HL-60 (cell line): ENCODE data around the gene CMTM8.

Experiments
- DNase-seq, 2 experiments: peaks; one replicate each; pipeline ENCODE4 v3.0.0-alpha.2; 2010 to 2020; ENCODE audit warnings: low read depth in 1 of 2, low spot score in 1 of 2
- H3K27ac ChIP-seq: fragments of 250-450 bp; sonication (Bioruptor Pico); replicated peaks from 2 replicates; pipeline ENCODE4 v1.5.1; 2020; ENCODE audit warnings: mild to moderate bottlenecking, moderate library complexity
- H3K27me3 ChIP-seq: fragments of 250-450 bp; sonication (Bioruptor Pico); 2 replicates; pipeline ENCODE4 v1.5.1; 2021; ENCODE audit warnings: mild to moderate bottlenecking, moderate library complexity; ENCODE audit not compliant: insufficient read depth, poor library complexity, severe bottlenecking
- H3K4me3 ChIP-seq: replicated peaks from 2 replicates; pipeline ENCODE4 v1.5.1; 2011; ENCODE audit warnings: mild to moderate bottlenecking, control low read depth, low read length; ENCODE audit not compliant: insufficient read depth
- GABPA ChIP-seq: IDR thresholded peaks from 2 replicates; pipeline ENCODE4 v1.6.1; 2012; ENCODE audit warnings: low read depth
- POLR2AphosphoS5 ChIP-seq: IDR thresholded peaks from 2 replicates; pipeline ENCODE4 v1.6.1; 2012; ENCODE audit warnings: low read depth
- SPI1 ChIP-seq: IDR thresholded peaks from 2 replicates; pipeline ENCODE4 v1.6.1; 2012; ENCODE audit warnings: low read depth, mild to moderate bottlenecking, borderline replicate concordance
- TF ChIP-seq, protein P1 (sequence below): IDR thresholded peaks from one replicate; pipeline ENCODE4 v1.5.1; 2011; ENCODE audit warnings: low read length, control low read depth, inconsistent platforms; ENCODE audit not compliant: insufficient read depth
- TF ChIP-seq, protein P2 (sequence below): IDR thresholded peaks from 2 replicates; pipeline ENCODE4 v1.6.1; 2012; ENCODE audit warnings: low read depth; ENCODE audit not compliant: insufficient replicate concordance

The CMTM8 gene

DNA sequence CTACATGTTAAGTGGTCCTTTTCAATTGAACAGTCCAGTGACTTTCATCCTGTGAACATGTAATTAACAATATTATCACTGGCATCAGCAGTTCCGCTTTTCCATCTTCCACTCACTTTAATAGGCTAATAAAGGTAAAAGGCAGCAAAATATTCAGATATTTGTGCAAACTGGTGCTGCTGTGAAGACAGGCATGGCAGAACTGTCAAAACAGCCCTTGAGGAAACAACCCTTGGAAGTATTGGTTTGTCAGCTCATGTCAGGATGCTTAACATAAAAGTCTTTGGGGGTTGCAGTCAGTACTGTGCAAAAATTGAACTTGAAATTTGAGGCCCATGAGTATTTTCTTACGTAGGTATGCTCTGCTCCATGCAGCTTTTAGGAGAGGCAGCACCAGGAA, 81.1 kb downstream of the CMTM8 start:
- TF ChIP-seq POLR2AphosphoS5 = no peak
- TF ChIP-seq, protein P1, sequence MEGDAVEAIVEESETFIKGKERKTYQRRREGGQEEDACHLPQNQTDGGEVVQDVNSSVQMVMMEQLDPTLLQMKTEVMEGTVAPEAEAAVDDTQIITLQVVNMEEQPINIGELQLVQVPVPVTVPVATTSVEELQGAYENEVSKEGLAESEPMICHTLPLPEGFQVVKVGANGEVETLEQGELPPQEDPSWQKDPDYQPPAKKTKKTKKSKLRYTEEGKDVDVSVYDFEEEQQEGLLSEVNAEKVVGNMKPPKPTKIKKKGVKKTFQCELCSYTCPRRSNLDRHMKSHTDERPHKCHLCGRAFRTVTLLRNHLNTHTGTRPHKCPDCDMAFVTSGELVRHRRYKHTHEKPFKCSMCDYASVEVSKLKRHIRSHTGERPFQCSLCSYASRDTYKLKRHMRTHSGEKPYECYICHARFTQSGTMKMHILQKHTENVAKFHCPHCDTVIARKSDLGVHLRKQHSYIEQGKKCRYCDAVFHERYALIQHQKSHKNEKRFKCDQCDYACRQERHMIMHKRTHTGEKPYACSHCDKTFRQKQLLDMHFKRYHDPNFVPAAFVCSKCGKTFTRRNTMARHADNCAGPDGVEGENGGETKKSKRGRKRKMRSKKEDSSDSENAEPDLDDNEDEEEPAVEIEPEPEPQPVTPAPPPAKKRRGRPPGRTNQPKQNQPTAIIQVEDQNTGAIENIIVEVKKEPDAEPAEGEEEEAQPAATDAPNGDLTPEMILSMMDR = no peak
- H3K27me3 ChIP-seq = peaks cover 3% of the 10 kb centered on the region

DNA sequence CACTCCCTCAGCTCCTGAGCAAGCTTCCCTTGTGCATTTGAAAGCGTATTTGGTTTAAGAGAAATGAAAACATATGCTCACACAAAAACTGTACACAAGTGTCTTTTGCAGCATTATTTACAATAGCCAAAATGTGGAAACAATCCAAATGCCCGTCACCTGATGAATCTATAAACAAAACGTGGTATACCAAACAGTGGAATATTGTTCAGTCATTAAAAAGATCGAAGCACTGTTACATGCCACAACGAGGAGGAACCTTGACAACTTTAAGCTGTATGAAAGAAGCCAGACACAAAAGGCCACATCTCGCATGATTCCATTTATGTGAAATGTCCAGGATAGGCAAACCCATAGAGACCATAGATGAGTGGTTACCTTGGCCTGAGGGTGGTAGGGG, 81.6 kb downstream of the CMTM8 start:
- no peak for DNase-seq
- Histone ChIP-seq H3K27me3 (peaks cover 3% of the 10 kb centered on the region), H3K4me3 (no peak overlapping the region), H3K27ac (no peak overlapping the region)
- TF ChIP-seq GABPA (no peak), SPI1 (no peak), POLR2AphosphoS5 (no peak)
- TF ChIP-seq, protein P1 = no peak
- TF ChIP-seq, protein P2, sequence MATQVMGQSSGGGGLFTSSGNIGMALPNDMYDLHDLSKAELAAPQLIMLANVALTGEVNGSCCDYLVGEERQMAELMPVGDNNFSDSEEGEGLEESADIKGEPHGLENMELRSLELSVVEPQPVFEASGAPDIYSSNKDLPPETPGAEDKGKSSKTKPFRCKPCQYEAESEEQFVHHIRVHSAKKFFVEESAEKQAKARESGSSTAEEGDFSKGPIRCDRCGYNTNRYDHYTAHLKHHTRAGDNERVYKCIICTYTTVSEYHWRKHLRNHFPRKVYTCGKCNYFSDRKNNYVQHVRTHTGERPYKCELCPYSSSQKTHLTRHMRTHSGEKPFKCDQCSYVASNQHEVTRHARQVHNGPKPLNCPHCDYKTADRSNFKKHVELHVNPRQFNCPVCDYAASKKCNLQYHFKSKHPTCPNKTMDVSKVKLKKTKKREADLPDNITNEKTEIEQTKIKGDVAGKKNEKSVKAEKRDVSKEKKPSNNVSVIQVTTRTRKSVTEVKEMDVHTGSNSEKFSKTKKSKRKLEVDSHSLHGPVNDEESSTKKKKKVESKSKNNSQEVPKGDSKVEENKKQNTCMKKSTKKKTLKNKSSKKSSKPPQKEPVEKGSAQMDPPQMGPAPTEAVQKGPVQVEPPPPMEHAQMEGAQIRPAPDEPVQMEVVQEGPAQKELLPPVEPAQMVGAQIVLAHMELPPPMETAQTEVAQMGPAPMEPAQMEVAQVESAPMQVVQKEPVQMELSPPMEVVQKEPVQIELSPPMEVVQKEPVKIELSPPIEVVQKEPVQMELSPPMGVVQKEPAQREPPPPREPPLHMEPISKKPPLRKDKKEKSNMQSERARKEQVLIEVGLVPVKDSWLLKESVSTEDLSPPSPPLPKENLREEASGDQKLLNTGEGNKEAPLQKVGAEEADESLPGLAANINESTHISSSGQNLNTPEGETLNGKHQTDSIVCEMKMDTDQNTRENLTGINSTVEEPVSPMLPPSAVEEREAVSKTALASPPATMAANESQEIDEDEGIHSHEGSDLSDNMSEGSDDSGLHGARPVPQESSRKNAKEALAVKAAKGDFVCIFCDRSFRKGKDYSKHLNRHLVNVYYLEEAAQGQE = no peak

More for the DNA sequence above, 81.1 kb downstream of the CMTM8 start:
- Histone ChIP-seq H3K27ac (no peak overlapping the region), H3K4me3 (no peak overlapping the region)
- no peak for DNase-seq

DNA sequence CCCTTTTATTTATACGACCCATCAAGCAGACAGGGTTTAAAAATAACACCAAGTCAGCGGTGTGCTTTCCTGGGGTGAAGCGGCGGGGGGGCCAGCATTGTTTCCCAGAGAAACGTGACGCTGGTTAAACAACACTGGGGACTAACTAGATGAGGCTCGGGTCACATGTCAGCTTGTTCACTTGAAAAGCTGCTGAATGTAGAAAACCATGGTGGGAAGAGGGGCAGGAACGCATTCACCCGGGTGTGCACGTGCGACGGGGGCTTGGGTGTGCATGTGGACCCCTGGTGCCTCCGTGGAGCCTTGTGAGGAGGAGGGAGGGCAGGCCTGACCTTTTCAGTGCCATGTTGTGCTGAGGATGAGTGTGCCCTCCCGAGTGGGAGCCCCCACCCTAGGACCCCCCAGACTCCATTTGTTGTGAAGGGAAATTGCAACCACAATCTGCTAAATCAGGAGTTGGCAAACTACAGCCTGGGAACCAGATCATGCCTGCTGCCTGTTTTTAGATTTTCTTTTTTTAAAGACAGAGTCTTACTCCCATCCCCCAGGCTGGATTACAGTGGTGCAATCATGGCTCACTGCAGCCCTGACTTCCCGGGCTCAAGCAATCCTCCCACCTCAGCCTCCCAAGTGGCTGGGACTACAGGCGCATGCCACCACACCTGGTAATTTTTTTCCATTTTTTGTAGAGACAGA, 82.8 kb downstream of the CMTM8 start:
- H3K27me3 ChIP-seq = peaks cover 3% of the 10 kb centered on the region
- no peak overlapping the region for H3K4me3 ChIP-seq
- TF ChIP-seq SPI1 = no peak
- no peak for TF ChIP-seq POLR2AphosphoS5
- TF ChIP-seq GABPA = no peak
- TF ChIP-seq, protein P2 = no peak
- TF ChIP-seq, protein P1 = no peak
- no peak for DNase-seq
- H3K27ac ChIP-seq = no peak overlapping the region

DNA sequence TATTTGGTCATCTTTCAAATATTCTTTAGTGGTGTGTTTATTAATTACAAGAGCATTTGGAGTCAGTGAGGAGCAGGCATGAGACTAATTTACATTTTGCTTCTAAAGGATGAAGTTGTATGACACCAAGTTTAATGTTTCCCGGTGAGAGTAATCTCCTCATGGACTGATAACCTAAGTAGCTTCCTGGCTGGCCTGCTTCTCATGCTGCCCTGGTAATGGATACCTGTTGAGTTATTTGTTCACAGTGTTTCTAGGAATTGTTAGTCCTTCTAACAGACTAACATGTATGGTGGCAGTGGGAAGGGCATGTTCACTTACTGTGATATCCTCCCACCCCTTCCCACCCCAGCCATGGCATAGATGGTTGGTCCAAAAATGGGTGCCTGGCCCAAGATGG, 83.8 kb downstream of the CMTM8 start:
- Histone ChIP-seq H3K27me3 (peaks cover under 1% of the 10 kb centered on the region), H3K4me3 (no peak overlapping the region), H3K27ac (no peak overlapping the region)
- TF ChIP-seq SPI1 = no peak
- TF ChIP-seq, protein P1 = no peak
- no peak for TF ChIP-seq GABPA
- TF ChIP-seq, protein P2 = no peak
- no peak for TF ChIP-seq POLR2AphosphoS5
- no peak for DNase-seq
